HEK293 (cell line): ENCODE results near the gene ROBO4.

ENCODE experiments used
- HOXA7 ChIP-seq: sonication (generic); formaldehyde crosslinking; IDR thresholded peaks from 2 replicates; pipeline ENCODE4 v1.8.1; 2022; ENCODE audit warnings: missing genetic modification reagents, borderline replicate concordance
- IKZF3 ChIP-seq: fragments of 450-650 bp; IDR thresholded peaks from 2 replicates; pipeline ENCODE4 v1.5.0; 2018; ENCODE audit warnings: missing biosample characterization, mild to moderate bottlenecking, missing genetic modification characterization, moderate library complexity
- KLF7 ChIP-seq: fragments of 450-650 bp; formaldehyde crosslinking; IDR thresholded peaks from 2 replicates; pipeline ENCODE4 v1.5.1; 2016; ENCODE audit warnings: missing biosample characterization, missing genetic modification characterization, borderline replicate concordance
- MEIS1 ChIP-seq: sonication (generic); formaldehyde crosslinking; IDR thresholded peaks from 2 replicates; pipeline ENCODE4 v1.8.1; 2022; ENCODE audit warnings: missing genetic modification reagents, mild to moderate bottlenecking, borderline replicate concordance
- OSR2 ChIP-seq: fragments of 450-650 bp; formaldehyde crosslinking; IDR thresholded peaks from 2 replicates; pipeline ENCODE4 v1.5.1; 2016; ENCODE audit warnings: missing biosample characterization, missing genetic modification characterization
- PRDM6 ChIP-seq: fragments of 450-650 bp; formaldehyde crosslinking; IDR thresholded peaks from 2 replicates; pipeline ENCODE4 v1.5.1; 2017; ENCODE audit warnings: missing biosample characterization, missing genetic modification characterization
- SALL2 ChIP-seq: fragments of 450-650 bp; formaldehyde crosslinking; IDR thresholded peaks from 2 replicates; pipeline ENCODE4 v1.5.0; 2017; ENCODE audit warnings: missing biosample characterization, mild to moderate bottlenecking, missing genetic modification characterization, borderline replicate concordance
- SCRT1 ChIP-seq: fragments of 450-650 bp; formaldehyde crosslinking; IDR thresholded peaks from 2 replicates; pipeline ENCODE4 v1.5.1; 2016; ENCODE audit warnings: missing biosample characterization, missing genetic modification characterization, borderline replicate concordance
- SP3 ChIP-seq: fragments of 450-650 bp; formaldehyde crosslinking; IDR thresholded peaks from 2 replicates; pipeline ENCODE4 v1.5.1; 2016; ENCODE audit warnings: missing biosample characterization, missing genetic modification characterization
- YY1 ChIP-seq: fragments of 450-650 bp; formaldehyde crosslinking; IDR thresholded peaks from 2 replicates; pipeline ENCODE4 v1.5.1; 2018; ENCODE audit warnings: missing biosample characterization, missing genetic modification characterization
- ZBTB20 ChIP-seq: fragments of 450-650 bp; formaldehyde crosslinking; IDR thresholded peaks from 2 replicates; pipeline ENCODE4 v1.5.1; 2016; ENCODE audit warnings: missing biosample characterization, missing genetic modification characterization
- ZBTB21 ChIP-seq: fragments of 450-650 bp; formaldehyde crosslinking; IDR thresholded peaks from 2 replicates; pipeline ENCODE4 v1.5.1; 2017; ENCODE audit warnings: missing biosample characterization, missing genetic modification characterization
- ZBTB44 ChIP-seq: fragments of 450-650 bp; IDR thresholded peaks from 2 replicates; pipeline ENCODE4 v1.5.1; 2018; ENCODE audit warnings: missing biosample characterization, mild to moderate bottlenecking, missing genetic modification characterization
- ZBTB49 ChIP-seq: fragments of 450-650 bp; formaldehyde crosslinking; IDR thresholded peaks from 2 replicates; pipeline ENCODE4 v1.5.1; 2016; ENCODE audit warnings: missing biosample characterization, missing genetic modification characterization, low read depth
- ZNF10 ChIP-seq: fragments of 450-650 bp; formaldehyde crosslinking; IDR thresholded peaks from 2 replicates; pipeline ENCODE4 v1.5.1; 2017; ENCODE audit warnings: missing biosample characterization, missing genetic modification characterization
- ZNF112 ChIP-seq: fragments of 450-650 bp; formaldehyde crosslinking; IDR thresholded peaks from 2 replicates; pipeline ENCODE4 v1.5.0; 2017; ENCODE audit warnings: missing biosample characterization, missing genetic modification characterization
- ZNF114 ChIP-seq: fragments of 450-650 bp; formaldehyde crosslinking; IDR thresholded peaks from 2 replicates; pipeline ENCODE4 v1.5.0; 2017; ENCODE audit warnings: missing biosample characterization, missing genetic modification characterization
- ZNF133 ChIP-seq: fragments of 450-650 bp; formaldehyde crosslinking; IDR thresholded peaks from 2 replicates; pipeline ENCODE4 v1.5.1; 2016; ENCODE audit warnings: missing biosample characterization, missing genetic modification characterization
- ZNF140 ChIP-seq: fragments of 450-650 bp; formaldehyde crosslinking; IDR thresholded peaks from 2 replicates; pipeline ENCODE4 v1.5.1; 2016; ENCODE audit warnings: missing biosample characterization, missing genetic modification characterization
- ZNF148 ChIP-seq: fragments of 450-650 bp; formaldehyde crosslinking; IDR thresholded peaks from 2 replicates; pipeline ENCODE4 v1.5.0; 2017; ENCODE audit warnings: missing biosample characterization, missing genetic modification characterization, borderline replicate concordance
- ZNF214 ChIP-seq: fragments of 450-650 bp; formaldehyde crosslinking; IDR thresholded peaks from 2 replicates; pipeline ENCODE4 v1.5.1; 2017; ENCODE audit warnings: missing biosample characterization, mild to moderate bottlenecking, missing genetic modification characterization, borderline replicate concordance
- ZNF274 ChIP-seq, 2 experiments: fragments of 200-500 bp in 1 of 2; fragments of 450-650 bp in 1 of 2; sonication (Bioruptor generic) in 1 of 2; formaldehyde crosslinking in 1 of 2; IDR thresholded peaks; 2 replicates each; pipeline versions ENCODE4 v1.5.1 to v1.6.1; 2014 to 2016; ENCODE audit warnings: borderline replicate concordance in 1 of 2, inconsistent platforms in 1 of 2, low read length in 1 of 2, missing biosample characterization in 1 of 2, missing genetic modification characterization in 1 of 2
- ZNF354C ChIP-seq: fragments of 450-650 bp; formaldehyde crosslinking; IDR thresholded peaks from 2 replicates; pipeline ENCODE4 v1.5.1; 2016; ENCODE audit warnings: missing biosample characterization, missing genetic modification characterization, low read depth, borderline replicate concordance
- ZNF488 ChIP-seq: fragments of 450-650 bp; formaldehyde crosslinking; IDR thresholded peaks from 2 replicates; pipeline ENCODE4 v1.5.1; 2016; ENCODE audit warnings: missing biosample characterization, missing genetic modification characterization
- ZNF521 ChIP-seq: fragments of 450-650 bp; formaldehyde crosslinking; IDR thresholded peaks from 2 replicates; pipeline ENCODE4 v1.5.1; 2017; ENCODE audit warnings: missing biosample characterization, mild to moderate bottlenecking, missing genetic modification characterization
- ZNF585B ChIP-seq: fragments of 450-650 bp; formaldehyde crosslinking; IDR thresholded peaks from 2 replicates; pipeline ENCODE4 v1.5.1; 2016; ENCODE audit warnings: missing biosample characterization, missing genetic modification characterization
- ZNF654 ChIP-seq: fragments of 450-650 bp; formaldehyde crosslinking; IDR thresholded peaks from 2 replicates; pipeline ENCODE4 v1.5.1; 2016; ENCODE audit warnings: low read depth, missing biosample characterization, missing genetic modification characterization
- ZNF677 ChIP-seq: fragments of 450-650 bp; IDR thresholded peaks from 2 replicates; pipeline ENCODE4 v1.5.0; 2018; ENCODE audit warnings: missing biosample characterization, mild to moderate bottlenecking, missing genetic modification characterization, moderate library complexity
- ZNF830 ChIP-seq: fragments of 450-650 bp; IDR thresholded peaks from 2 replicates; pipeline ENCODE4 v1.5.0; 2018; ENCODE audit warnings: missing biosample characterization, missing genetic modification characterization, low read depth, mild to moderate bottlenecking, moderate library complexity
- ZNF843 ChIP-seq: fragments of 450-650 bp; formaldehyde crosslinking; IDR thresholded peaks from 2 replicates; pipeline ENCODE4 v1.5.1; 2016; ENCODE audit warnings: missing biosample characterization, missing genetic modification characterization
- ZXDB ChIP-seq: fragments of 450-650 bp; formaldehyde crosslinking; IDR thresholded peaks from 2 replicates; pipeline ENCODE4 v1.5.1; 2016; ENCODE audit warnings: missing biosample characterization, missing genetic modification characterization

Gene ROBO4

GRCh38 chr11:124875943-124876817 lies 21.5 kb downstream of the ROBO4 start (continued):
- TF ChIP-seq ZBTB44 (tag by site-specific recombination), result peak; percentile 30; the same call in 1 of the 2 replicates
- TF ChIP-seq ZNF274 (IDR thresholded peaks at IDR 0.05; ENCODE audit: low read length), result no peak
- TF ChIP-seq ZNF274 (tag by site-specific recombination; IDR thresholded peaks at IDR 0.05; ENCODE audit: borderline replicate concordance), result no peak
- TF ChIP-seq ZNF148, result no peak
- TF ChIP-seq YY1 (tag by site-specific recombination), result peak; percentile 37; the same call in 1 of the 2 replicates
- TF ChIP-seq HOXA7, result no peak
- TF ChIP-seq ZBTB20 (tag by site-specific recombination), result peak; percentile 86
- no peak for TF ChIP-seq ZNF843 (tag by site-specific recombination)
- peak; percentile 94 for TF ChIP-seq SP3
- no peak for TF ChIP-seq SCRT1 (tag by site-specific recombination)
- TF ChIP-seq ZBTB49 (tag by site-specific recombination), result no peak
- no peak for TF ChIP-seq ZNF677
- TF ChIP-seq ZNF830, result no peak
- TF ChIP-seq ZNF214 (tag by site-specific recombination), result no peak
- no peak for TF ChIP-seq ZNF488 (tag by site-specific recombination)
- no peak for TF ChIP-seq ZNF521 (tag by site-specific recombination)
- no peak for TF ChIP-seq ZNF114
- TF ChIP-seq ZNF140, result no peak
- TF ChIP-seq ZNF112 (tag by site-specific recombination), result no peak
- TF ChIP-seq IKZF3 (tag by site-specific recombination), result peak; percentile 85; the same call in 1 of the 2 replicates
- TF ChIP-seq ZXDB, result peak; percentile 95
- TF ChIP-seq ZNF133 (tag by site-specific recombination), result no peak
- no peak for TF ChIP-seq ZNF654 (tag by site-specific recombination)
- TF ChIP-seq ZBTB21, result no peak; the same call in 1 of the 2 replicates
- no peak for TF ChIP-seq ZNF10 (tag by site-specific recombination)
- no peak for TF ChIP-seq ZNF585B (tag by site-specific recombination)
- TF ChIP-seq PRDM6 (tag by site-specific recombination), result no peak
- no peak for TF ChIP-seq KLF7 (tag by site-specific recombination)
- TF ChIP-seq MEIS1 (CRISPR knock-in tag), result no peak
- TF ChIP-seq ZNF354C, result no peak
- TF ChIP-seq SALL2, result no peak
- no peak for TF ChIP-seq OSR2 (tag by site-specific recombination)
